Measurements from ENCODE around the gene HRCT1. TPM values are rescaled to one million over a fixed set of nuclear protein-coding genes. Genes with fewer than 3 reads are reported as not detected.

Gene HRCT1
- total and polyA plus RNA-seq, 2 experiments from 2014 or later, result not detected

- H3K27ac ChIP-seq, result peak overlapping the region; percentile 4
- DNase-seq (ENCODE audit: low read depth in 1 of 2, low spot score in 1 of 2), result peak; percentile 68 to 86
Measured at GRCh38 chr9:35914301-35914807, 8.4 kb downstream of the HRCT1 start.

GRCh38 chr9:35915681-35916294 lies 9.8 kb downstream of the HRCT1 start:
- DNase-seq (ENCODE audit: low read depth in 1 of 2, low spot score in 1 of 2), result no peak
- H3K27me3 ChIP-seq, result no peaks in the 10 kb centered on the region
- H3K9me3 ChIP-seq (ENCODE audit: low read depth), result no peaks in the 10 kb centered on the region
- peaks cover 4% of the 10 kb centered on the region for H3K4me1 ChIP-seq (ENCODE audit: low read depth)
- no peak for TF ChIP-seq CTCF (IDR thresholded peaks at IDR 0.05; ENCODE audit: low read depth, low read length)
- H3K4me3 ChIP-seq, result no peak overlapping the region
- no peaks in the 10 kb centered on the region for H3K36me3 ChIP-seq
- H3K27ac ChIP-seq, result no peak overlapping the region

More at GRCh38 chr9:35914301-35914807, 8.4 kb downstream of the HRCT1 start:
- peaks cover 9% of the 10 kb centered on the region for H3K4me1 ChIP-seq (ENCODE audit: low read depth)
- H3K36me3 ChIP-seq, result no peaks in the 10 kb centered on the region
- no peak overlapping the region for H3K4me3 ChIP-seq
- no peaks in the 10 kb centered on the region for H3K9me3 ChIP-seq (ENCODE audit: low read depth)
- no peak for TF ChIP-seq CTCF (IDR thresholded peaks at IDR 0.05; ENCODE audit: low read depth, low read length)
- no peaks in the 10 kb centered on the region for H3K27me3 ChIP-seq

DNA sequence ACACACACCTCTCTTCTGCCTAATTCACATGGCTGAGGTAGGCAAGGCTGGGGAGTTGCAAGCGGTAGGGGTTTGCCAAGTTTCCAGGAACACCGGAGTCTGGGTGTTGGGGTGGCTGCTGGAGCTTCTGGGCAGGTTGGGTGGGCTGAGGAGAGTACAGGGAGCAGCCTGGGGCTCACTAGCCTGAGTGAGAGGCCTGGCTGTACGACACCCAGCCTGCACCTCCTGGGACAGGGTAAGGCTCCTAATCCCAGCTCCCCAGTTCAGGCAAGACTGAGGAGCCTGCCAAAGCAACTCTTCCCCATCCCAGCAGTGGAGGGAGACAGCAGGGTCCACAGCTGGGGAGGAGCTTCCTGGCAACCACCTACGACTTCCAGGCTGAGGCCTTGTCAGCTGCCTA lies 11.3 kb downstream of the HRCT1 start:
- Histone ChIP-seq H3K4me1 (ENCODE audit: low read depth) (peaks cover 4% of the 10 kb centered on the region), H3K27me3 (no peaks in the 10 kb centered on the region), H3K4me3 (no peak overlapping the region), H3K9me3 (ENCODE audit: low read depth) (no peaks in the 10 kb centered on the region), H3K36me3 (no peaks in the 10 kb centered on the region), H3K27ac (no peak overlapping the region)
- TF ChIP-seq CTCF (IDR thresholded peaks at IDR 0.05; ENCODE audit: low read depth, low read length), result no peak
- no peak for DNase-seq (ENCODE audit: low read depth in 1 of 2, low spot score in 1 of 2)

DNA sequence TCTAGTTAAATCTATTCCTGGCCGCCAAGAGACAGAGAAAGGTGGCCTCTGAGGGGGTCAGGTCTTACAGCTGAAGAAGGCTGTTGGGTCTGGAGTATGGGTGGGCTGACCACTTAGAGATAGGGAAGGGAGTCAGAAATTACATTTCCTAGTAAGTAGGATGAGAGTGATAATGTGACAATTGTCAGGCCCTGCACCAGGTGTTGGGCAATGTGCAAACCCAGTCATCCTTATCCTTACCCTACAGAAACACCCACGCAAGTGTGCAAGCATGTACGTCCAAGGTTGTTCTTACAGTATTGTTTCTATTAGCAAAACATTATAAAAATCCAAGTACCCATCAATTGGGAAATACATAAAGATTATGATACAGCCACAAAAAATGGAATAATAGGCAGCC lies 12.8 kb downstream of the HRCT1 start:
- no peak overlapping the region for H3K4me3 ChIP-seq
- no peak for TF ChIP-seq CTCF (IDR thresholded peaks at IDR 0.05; ENCODE audit: low read depth, low read length)
- peak overlapping the region; percentile 43 for H3K27ac ChIP-seq
- H3K27me3 ChIP-seq, result no peaks in the 10 kb centered on the region
- no peaks in the 10 kb centered on the region for H3K36me3 ChIP-seq
- no peaks in the 10 kb centered on the region for H3K9me3 ChIP-seq (ENCODE audit: low read depth)
- DNase-seq (ENCODE audit: low read depth in 1 of 2, low spot score in 1 of 2), result no peak
- H3K4me1 ChIP-seq (ENCODE audit: low read depth), result peaks cover 4% of the 10 kb centered on the region

DNA sequence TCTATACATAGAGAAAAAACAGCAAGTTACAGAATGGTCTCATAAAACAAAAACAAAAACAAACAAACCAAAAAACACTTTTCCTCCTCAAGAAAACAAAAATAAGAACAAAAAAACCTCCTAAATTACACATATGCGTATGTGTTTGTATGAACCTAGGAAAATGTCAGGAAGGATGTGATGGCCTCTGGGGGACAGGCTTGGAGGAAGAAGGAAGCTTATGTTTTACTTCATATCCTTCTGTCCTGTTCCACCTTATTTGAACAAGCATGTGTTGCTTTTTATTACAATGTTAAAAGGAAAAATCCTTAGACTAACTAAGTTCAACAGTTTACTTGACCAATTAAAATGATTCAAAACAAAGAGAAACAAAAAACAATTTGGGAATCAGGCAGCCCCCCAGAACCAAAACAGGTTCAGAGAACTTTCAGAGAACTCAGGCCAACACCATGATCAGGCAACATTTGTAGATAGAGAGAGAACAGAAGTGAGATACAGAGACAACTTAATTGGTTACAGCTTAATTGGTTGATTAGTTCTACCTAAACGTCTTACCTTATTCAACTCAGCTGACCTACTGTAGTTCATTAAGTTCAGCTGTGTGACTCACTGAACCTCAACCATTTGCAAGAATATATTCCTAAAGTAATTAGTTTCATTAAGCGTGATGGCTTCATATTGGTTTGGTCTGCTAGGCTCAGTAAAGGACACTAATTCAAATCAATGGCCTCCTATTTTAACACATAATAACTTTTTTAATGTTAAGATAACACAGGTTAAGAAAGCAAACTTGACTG lies 13.4 kb downstream of the HRCT1 start:
- Histone ChIP-seq H3K36me3 (no peaks in the 10 kb centered on the region), H3K4me1 (ENCODE audit: low read depth) (peaks cover 3% of the 10 kb centered on the region), H3K27ac (no peak overlapping the region), H3K27me3 (no peaks in the 10 kb centered on the region), H3K9me3 (ENCODE audit: low read depth) (no peaks in the 10 kb centered on the region), H3K4me3 (no peak overlapping the region)
- DNase-seq (ENCODE audit: low read depth in 1 of 2, low spot score in 1 of 2), result no peak
- TF ChIP-seq CTCF (IDR thresholded peaks at IDR 0.05; ENCODE audit: low read depth, low read length), result no peak

Measured in cardiac muscle cell (in vitro differentiated cells and primary cell).